Lower leg skin (tissue), 3 donors: ENCODE measurements around the gene ARHGAP23.

ENCODE experiments used
- CTCF ChIP-seq, 3 donors: fragments of 450-650 bp; IDR thresholded peaks; one replicate each; pipeline ENCODE4 v1.5.1; 2016; ENCODE audit warnings: antibody characterized with exemption in 3 of 3, mild to moderate bottlenecking in 3 of 3, moderate library complexity in 2 of 3
- POLR2A ChIP-seq, 2 donors: fragments of 450-650 bp; IDR thresholded peaks; one replicate each; pipeline ENCODE4 v1.6.1; 2016 to 2017; ENCODE audit warnings: antibody characterized with exemption in 2 of 2, mild to moderate bottlenecking in 1 of 2, moderate library complexity in 1 of 2

- TF ChIP-seq CTCF (IDR thresholded peaks at IDR 0.05) (no peak), POLR2A (IDR thresholded peaks at IDR 0.05) (no peak)
These were observed 105.7 kb downstream of the ARHGAP23 start for GRCh38 chr17:38533866-38534497.
